Islet of Langerhans (tissue), 1 donor: Measurements from ENCODE around the gene FAM3D.

Source experiments
- FAIRE-seq: peaks from one replicate; lab custom pipeline; 2011; peaks lifted over from hg19 to GRCh38; lab: Jason Lieb, UNC

FAM3D gene

GRCh38 chr3:58591517-58592510, 74.8 kb downstream of the FAM3D start:
- FAIRE-seq = no peak

- no peak for FAIRE-seq
These were observed 78.5 kb downstream of the FAM3D start for GRCh38 chr3:58588030-58588614.

GRCh38 chr3:58586776-58587192, 79.8 kb downstream of the FAM3D start:
- no peak for FAIRE-seq

- no peak for FAIRE-seq
These were observed 80.6 kb downstream of the FAM3D start for GRCh38 chr3:58585994-58586393.

- FAIRE-seq = no peak
These were observed 81.4 kb downstream of the FAM3D start for GRCh38 chr3:58585005-58585786.

GRCh38 chr3:58584690-58585004, 81.9 kb downstream of the FAM3D start:
- no peak for FAIRE-seq
